ENCODE results near the gene KCNS1.
A peak's percentile ranks its signal among the peaks of the same experiment; 100 is the strongest.

KCNS1 gene

DNA sequence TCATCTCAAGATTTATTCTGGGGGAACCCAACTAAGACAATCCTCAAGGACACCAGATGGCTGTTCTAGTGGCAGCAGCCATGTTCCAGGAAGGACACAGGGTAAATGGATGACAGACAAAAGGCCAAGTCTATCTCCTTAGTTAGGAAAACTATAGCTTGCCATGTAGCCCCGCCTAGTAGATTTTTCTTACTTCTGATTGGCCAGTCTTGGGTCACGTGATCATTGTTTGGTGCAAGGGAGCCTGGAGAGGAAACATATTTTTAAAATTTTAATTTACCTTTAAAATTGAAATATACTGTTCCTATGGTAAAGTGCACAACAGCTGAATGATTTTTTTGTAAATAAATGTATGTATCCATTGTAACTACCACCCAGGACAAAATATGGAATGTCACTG lies 4.4 kb upstream of the KCNS1 start:
- DNase-seq, result no peak

- DNase-seq, result peak in 1 of 4 experiments; percentile 23
Observed at GRCh38 chr20:45104786-45105185, 3.9 kb upstream of the KCNS1 start.

GRCh38 chr20:45103072-45103471 lies 2.1 kb upstream of the KCNS1 start:
- no peak for DNase-seq

DNA sequence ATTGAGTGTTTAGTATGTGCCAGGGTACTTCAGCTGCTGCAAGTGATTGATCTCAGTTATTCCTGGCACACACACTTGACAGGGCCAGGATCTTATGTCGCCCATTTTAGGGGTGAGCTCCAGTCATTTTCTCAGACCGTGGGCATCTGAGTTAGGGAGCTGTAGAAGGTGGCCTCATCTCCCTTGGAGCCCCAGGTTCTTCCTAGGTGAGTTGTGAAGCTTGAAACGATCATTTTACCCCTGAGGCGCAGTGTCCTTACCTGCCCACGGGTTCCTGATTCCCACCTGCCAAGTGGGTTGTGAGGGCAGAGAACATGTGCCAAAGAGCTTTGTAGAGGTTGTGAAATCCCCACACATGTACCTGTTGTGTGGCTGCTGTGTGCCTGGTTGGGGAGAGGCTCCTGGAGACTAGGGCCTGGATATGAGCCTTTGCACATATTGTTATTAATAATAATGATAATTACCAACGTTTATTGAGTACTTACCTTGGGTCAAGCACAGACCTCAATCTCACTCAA lies 465 bp upstream of the KCNS1 start:
- DNase-seq, result no peak

DNA sequence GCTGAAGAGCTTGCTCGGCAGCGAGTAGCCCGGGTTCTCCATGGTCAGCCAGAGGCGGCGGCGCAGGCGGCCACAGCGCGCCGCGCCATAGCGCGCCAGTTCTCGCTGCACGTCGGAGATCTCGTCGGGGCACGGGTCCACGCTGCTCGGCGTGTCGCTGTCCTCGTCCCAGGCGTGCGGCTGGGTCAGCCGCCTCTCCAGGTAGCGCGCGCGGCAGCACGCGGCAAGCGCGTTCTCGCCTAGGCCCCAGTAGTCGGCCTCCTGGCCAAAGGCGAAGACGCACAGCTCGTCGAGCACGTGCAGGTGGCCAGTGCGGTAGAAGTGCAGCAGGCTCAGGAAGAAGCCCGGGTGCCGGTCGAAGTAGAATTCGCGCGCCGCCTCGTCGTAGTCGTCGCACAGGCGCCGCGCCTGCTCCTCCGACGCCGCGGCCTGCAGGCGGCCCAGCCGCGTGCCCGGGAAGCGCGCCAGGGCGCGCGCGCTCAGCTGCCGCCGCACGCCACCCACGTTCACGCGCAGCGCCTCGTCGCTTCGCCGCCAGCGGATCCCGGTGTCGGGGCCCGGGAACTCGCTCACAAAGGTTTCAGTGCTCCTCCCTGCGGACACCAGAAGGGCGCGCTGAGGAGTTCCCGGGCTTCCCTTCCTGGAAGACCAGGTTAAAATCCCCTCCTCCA lies 2.7 kb downstream of the KCNS1 start:
- peak in 3 of 4 experiments; percentile 16 to 61 (median 49) for DNase-seq

DNA sequence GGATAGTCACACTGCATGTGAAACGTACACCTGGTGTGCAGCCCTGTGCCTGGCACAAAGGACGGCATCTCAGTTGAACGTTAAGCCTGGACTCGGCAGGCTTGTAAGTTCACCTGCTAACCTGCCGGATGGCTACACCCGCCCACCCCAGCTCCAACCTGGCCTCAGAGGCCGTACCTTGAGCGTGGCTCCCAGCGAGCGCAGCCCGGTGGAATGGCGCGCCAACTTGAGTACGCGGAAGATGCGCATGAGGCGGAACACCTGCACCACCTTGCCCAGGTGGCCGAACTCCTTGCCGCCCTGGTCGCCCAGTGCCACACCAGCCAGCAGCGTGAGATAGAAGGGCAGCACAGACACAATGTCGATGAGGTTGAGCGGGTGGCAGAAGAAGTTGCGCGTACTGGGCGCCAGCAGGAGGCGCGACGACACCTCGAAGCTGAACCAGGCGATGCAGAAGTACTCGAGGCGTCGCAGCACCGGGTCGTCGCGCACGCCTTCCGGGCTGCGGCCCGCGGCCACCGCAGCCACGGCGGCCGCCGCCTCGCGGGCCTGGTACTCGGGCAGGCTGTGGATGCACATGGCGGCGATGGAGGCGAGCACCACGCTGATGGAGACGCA lies 3.3 kb downstream of the KCNS1 start:
- peak; percentile 62 to 84 (median 78) for DNase-seq

- no peak for DNase-seq
Observed at GRCh38 chr20:45096781-45097180, 4.1 kb downstream of the KCNS1 start.

DNA sequence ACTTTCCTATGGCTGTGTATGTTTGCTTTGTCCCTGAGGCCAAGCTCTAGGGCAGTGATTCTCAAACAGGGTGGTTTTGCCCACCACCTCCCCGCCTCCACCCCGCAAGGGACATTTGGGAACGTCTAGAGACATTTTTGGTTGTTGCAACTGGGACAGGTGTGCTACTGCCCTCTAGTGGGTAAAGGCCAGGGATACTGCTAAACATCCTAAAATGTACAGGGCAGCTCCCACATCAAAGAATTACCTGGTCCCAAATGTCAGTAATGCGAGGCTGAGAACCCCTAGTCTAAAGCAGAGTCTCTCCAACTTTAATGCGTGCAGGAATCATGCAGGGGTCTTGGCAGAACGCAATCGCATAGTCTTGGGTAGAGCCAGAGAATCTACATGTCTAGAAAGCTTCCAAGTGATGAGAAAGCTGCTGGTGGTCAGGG lies 5.1 kb downstream of the KCNS1 start:
- DNase-seq, result peak; percentile 67 to 80 (median 74)

DNA sequence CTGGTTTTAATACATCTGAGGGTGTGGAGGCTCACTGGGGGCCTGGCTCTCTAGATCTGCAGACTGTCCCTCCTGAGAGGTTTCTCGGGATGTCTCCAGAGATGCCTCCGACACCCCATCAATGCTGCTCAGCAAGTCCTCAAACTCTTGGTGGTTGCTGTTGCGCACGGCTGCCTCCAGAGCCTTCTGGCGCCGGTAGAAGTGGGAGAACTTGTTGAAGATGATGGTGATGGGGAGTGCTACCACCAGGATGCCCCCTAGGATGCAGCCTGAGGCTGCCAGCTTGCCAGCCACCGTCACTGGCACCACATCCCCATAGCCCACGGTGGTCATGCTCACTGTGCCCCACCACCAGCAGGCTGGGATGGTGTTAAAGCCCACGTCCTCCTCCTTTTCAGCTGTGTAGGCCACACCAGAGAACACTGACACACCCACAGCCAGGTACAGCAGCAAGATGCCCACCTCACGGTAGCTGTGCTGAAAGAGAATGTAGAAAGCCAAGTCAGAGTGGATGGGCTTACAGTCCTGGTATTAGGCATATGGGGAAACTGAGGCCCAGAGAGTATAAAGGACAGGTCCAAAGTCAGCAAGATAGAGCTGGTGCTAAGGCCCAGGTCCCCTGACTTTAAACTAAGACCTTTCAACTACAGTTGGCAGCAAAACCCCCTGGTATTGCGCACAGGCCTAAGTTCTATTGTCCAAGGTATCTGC lies 5.9 kb downstream of the KCNS1 start:
- DNase-seq, result no peak

DNA sequence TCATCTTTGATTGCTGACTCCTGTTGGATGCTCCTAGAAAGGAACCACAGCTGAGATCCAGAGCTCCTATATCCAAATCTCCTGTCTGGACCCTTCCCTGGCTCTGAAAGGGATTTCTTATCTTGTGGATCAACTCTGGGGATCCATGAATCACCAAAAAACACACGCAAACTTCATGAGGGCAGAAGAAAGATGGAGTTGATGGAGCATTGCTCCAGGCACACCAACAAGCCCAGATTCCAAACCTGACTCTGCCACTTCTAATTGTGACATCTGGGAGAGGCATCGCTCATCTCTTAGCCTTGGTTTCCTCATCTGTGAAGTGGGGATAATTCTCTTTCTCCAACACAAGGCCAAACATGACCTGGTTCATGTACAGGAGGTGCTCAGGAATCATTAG lies 6.7 kb downstream of the KCNS1 start:
- DNase-seq, result no peak

GRCh38 chr20:45092898-45093297 lies 8.0 kb downstream of the KCNS1 start:
- no peak for DNase-seq

GRCh38 chr20:45091366-45091765 lies 9.6 kb downstream of the KCNS1 start:
- DNase-seq, result peak in 1 of 4 experiments; percentile 29

DNA sequence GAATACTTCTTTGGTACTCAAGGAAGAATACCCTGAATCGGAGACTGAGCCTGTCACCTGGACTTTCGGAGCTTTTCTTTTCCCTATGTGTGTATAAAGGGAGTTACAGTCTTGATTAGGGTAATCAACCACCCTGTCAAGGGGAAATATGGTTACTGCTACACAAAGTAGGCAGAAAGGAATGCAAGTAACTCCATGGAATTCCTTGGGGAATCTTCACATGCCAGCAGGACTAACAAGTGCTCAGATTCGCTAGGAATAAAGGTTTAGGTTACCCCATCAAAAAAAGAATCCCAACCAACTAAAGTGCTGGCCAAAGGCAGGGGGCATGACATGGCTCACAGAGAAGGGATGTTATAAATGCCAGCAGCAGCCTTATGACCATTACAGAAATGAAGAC lies 10.4 kb downstream of the KCNS1 start:
- DNase-seq, result no peak

GRCh38 chr20:45088247-45088646 lies 12.7 kb downstream of the KCNS1 start:
- no peak for DNase-seq

DNA sequence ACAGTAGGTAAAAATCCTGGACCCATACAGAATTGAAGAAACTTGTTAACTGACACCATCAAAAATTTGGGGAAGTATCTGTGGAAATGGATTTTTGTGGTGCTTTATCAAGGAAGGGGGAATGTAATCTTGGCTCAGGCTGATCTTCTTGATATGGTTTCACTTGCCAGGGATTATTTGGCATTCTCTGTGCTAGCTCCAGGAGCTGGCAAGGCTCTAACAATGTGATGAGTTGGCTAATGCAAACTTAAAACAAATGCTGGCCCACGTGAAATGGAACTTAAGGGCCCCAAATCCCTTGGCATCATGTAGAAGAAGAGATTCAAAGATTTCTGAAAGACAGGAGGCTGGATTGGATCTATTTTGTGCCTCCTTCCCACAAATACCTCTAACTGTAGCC lies 13.1 kb downstream of the KCNS1 start:
- no peak for DNase-seq

- DNase-seq, result peak; percentile 61 to 84 (median 73)
Observed at GRCh38 chr20:45087097-45087790, 13.7 kb downstream of the KCNS1 start.

DNA sequence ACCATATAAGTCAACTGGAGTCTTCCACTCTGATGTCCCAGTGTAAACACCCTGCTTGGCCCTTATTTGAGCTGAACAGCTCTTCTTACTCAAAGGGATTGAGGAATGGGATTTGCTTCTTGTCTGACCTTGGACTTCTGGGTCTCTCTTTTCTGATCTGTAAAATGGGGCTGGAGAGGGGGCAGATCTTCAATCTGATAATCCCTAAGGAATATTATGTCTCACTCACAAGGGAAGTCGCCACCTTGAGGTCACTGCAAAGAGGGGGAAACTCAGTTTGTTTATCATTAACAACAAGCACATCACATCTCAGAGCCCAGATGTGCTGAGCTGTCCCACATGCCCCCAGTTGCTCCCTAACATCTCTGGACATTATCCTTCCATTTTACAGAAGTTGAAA lies 15.1 kb downstream of the KCNS1 start:
- no peak for DNase-seq

DNA sequence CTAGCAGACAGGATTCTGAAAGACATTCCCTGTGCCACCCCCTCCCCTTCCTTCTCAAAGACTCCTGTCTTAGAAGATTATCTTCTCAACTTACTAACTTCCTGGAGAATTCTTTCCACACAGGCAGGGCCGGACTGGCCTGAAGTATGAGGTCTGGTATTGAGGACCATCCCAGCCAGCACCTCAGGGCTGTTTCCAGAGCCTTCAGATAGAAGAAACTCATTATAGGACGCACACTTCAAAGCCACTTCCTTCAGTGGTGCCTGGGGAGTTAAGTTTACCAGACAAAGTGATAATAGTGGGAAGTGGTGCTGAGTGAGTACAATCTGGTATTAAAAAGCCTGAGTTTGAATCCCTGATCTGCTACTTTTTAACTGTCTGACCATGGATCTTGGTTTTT lies 15.6 kb downstream of the KCNS1 start:
- no peak for DNase-seq

DNA sequence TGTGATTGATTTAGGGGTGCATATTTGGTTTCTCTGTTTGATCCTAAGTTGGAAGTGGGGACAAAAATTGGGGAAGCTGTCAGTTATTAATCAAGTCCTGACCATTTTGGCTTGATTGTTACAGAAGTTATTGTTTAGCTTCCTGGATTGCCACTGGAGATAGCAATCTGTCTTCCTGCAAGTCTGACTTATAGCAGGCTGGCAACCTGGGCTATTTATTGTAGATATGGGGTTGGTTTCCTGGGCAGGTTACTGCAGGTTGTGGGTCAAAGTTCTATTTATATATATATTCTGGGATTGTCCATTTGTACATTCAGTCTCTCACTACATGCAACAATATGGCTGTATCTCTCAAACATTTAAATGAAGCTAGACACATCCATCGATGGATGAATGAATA lies 17.8 kb downstream of the KCNS1 start:
- DNase-seq, result no peak

DNA sequence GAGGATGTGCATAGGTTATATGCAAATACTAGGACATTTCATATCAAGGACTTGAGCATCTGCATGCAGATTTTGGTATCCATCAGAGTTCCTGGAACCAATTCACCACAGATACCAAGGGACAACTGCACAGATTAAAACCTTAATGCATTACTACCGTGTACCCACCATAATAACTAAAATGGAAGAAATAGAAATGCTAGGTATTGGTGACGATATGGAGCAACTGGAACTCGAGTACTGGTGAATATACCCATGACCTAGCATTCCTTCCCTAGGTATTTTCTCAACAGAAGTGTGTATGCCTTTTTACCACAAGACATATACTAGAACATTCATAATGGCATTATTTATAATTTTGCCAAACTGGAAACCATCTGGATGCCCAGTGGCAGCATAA lies 18.5 kb downstream of the KCNS1 start:
- DNase-seq, result no peak

- peak; percentile 36 to 69 (median 56) for DNase-seq
Observed at GRCh38 chr20:45080867-45081624, 19.9 kb downstream of the KCNS1 start.

DNA sequence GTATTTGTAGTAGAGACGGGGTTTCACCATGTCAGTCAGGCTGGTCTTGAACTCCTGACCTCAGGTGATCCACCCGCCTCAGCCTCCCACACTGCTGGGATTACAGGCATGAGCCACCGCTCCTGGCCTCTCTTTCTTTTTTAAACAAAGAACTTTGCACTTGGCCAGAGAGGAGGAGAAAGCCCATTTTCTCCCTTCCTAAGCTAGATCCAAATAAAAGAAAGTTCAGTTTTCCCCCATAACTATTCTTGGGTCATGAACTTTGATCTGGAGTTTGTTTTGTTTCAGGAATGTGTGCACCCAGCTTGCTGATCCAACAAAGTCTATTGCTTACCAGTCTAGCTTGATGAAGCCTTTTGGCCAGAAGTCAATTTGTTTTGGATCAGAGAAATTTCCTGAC lies 23.4 kb downstream of the KCNS1 start:
- DNase-seq, result no peak

Data from suppressor macrophage (primary cell).